SK-N-SH (cell line): Measurements from ENCODE around the gene MCCC2. TPM values are rescaled to one million over a fixed set of nuclear protein-coding genes. Genes with fewer than 3 reads are reported as not detected.

Experiments
- CTCF ChIA-PET: fragments of 300-600, 350-600 bp; formaldehyde crosslinking; extraction: SDS; loops from one replicate; lab custom pipeline; 2021; lab: Yijun Ruan, JAX
- POLR2A ChIA-PET: fragments of 350-600 bp; sonication (Branson Sonifier 250); formaldehyde crosslinking; extraction: SDS; loops from one replicate; lab custom pipeline; 2020; ENCODE audit warnings: antibody characterized with exemption, inconsistent platforms; lab: Yijun Ruan, JAX
- DNase-seq: peaks from one replicate; pipeline ENCODE4 v3.0.0; 2012
- H2AFZ ChIP-seq: fragments of 200-600 bp; sonication (generic); 2 replicates; pipeline ENCODE4 v1.8.1; 2016; ENCODE audit warnings: antibody characterized with exemption, mild to moderate bottlenecking, low read depth
- H3F3A ChIP-seq: fragments of 200-600 bp; sonication (generic); replicated peaks from 2 replicates; pipeline ENCODE3; 2016; ENCODE audit warnings: antibody characterized with exemption, mild to moderate bottlenecking; ENCODE audit not compliant: insufficient read depth
- H3K27ac ChIP-seq, 2 experiments: fragments of 200-500 bp in 1 of 2; fragments of 200-600 bp in 1 of 2; sonication (Bioruptor generic) in 1 of 2; sonication (generic), shearing (Covaris generic) in 1 of 2; 2 replicates each; pipeline versions ENCODE4 v1.5.1 to v1.6.1; 2014 to 2016; ENCODE audit warnings: low read depth in 2 of 2, inconsistent platforms in 1 of 2, low read length in 1 of 2, mild to moderate bottlenecking in 1 of 2, mixed read lengths in 1 of 2
- H3K27me3 ChIP-seq: fragments of 200-600 bp; sonication (generic), shearing (Covaris generic); 2 replicates; pipeline ENCODE4 v1.6.1; 2016; ENCODE audit warnings: mixed run types; ENCODE audit not compliant: insufficient read depth
- H3K36me3 ChIP-seq, 2 experiments: fragments of 200-500 bp in 1 of 2; fragments of 200-600 bp in 1 of 2; sonication (Bioruptor generic) in 1 of 2; sonication (generic) in 1 of 2; replicated peaks in 1 of 2; 2 replicates each; pipeline versions ENCODE3 to v1.5.1; 2014 to 2016; ENCODE audit warnings: low read length in 1 of 2, mild to moderate bottlenecking in 1 of 2; ENCODE audit not compliant: insufficient read depth in 2 of 2, control insufficient read depth in 1 of 2
- H3K4me1 ChIP-seq, 2 experiments: fragments of 200-500 bp in 1 of 2; fragments of 200-600 bp in 1 of 2; sonication (Bioruptor generic) in 1 of 2; sonication (generic), shearing (Covaris generic) in 1 of 2; 2 replicates each; pipeline versions ENCODE4 v1.5.1 to v1.6.1; 2014 to 2016; ENCODE audit warnings: low read depth in 1 of 2, low read length in 1 of 2, mixed run types in 1 of 2; ENCODE audit not compliant: insufficient read depth in 2 of 2, control insufficient read depth in 1 of 2
- H3K4me2 ChIP-seq: fragments of 200-600 bp; sonication (generic), shearing (Covaris generic); 2 replicates; pipeline ENCODE4 v1.6.1; 2017; ENCODE audit warnings: mixed run types
- H3K4me3 ChIP-seq, 2 experiments: fragments of 200-500 bp in 1 of 2; fragments of 200-600 bp in 1 of 2; sonication (Bioruptor generic) in 1 of 2; sonication (generic), shearing (Covaris generic) in 1 of 2; 2 replicates each; pipeline versions ENCODE4 v1.5.1 to v1.8.1; 2014 to 2016; ENCODE audit warnings: low read depth in 2 of 2, inconsistent platforms in 1 of 2, low read length in 1 of 2, mild to moderate bottlenecking in 1 of 2, mixed read lengths in 1 of 2, moderate library complexity in 1 of 2
- H3K79me2 ChIP-seq: fragments of 200-600 bp; sonication (generic); 2 replicates; pipeline ENCODE4 v1.8.1; 2017; ENCODE audit warnings: mild to moderate bottlenecking; ENCODE audit not compliant: insufficient read depth
- H3K9ac ChIP-seq: fragments of 200-600 bp; sonication (generic); 2 replicates; pipeline ENCODE4 v1.6.1; 2017; ENCODE audit warnings: mixed run types
- H3K9me2 ChIP-seq: fragments of 200-600 bp; sonication (generic); 2 replicates; pipeline ENCODE4 v1.6.1; 2017; ENCODE audit warnings: mixed run types
- H3K9me3 ChIP-seq: fragments of 200-600 bp; sonication (generic); 2 replicates; pipeline ENCODE4 v1.6.1; 2017; ENCODE audit warnings: mixed run types, mild to moderate bottlenecking, moderate library complexity
- H4K20me1 ChIP-seq: fragments of 200-600 bp; sonication (generic); 2 replicates; pipeline ENCODE4 v1.6.1; 2017; ENCODE audit warnings: mild to moderate bottlenecking, mixed run types; ENCODE audit not compliant: insufficient read depth
- CTCF ChIP-seq: fragments of 200-600 bp; sonication (generic); IDR thresholded peaks from 2 replicates; pipeline ENCODE4 v1.6.1; 2017; ENCODE audit warnings: antibody characterized with exemption, mild to moderate bottlenecking, moderate library complexity
- EP300 ChIP-seq, 2 experiments: IDR thresholded peaks; 2 replicates each; pipeline versions ENCODE4 v1.4.0 to v1.6.1; 2012; ENCODE audit warnings: borderline replicate concordance in 1 of 2, low read depth in 1 of 2, low read length in 1 of 2
- FOSL2 ChIP-seq: IDR thresholded peaks from 2 replicates; pipeline ENCODE4 v1.4.0; 2012; ENCODE audit warnings: low read depth, mild to moderate bottlenecking, moderate library complexity, borderline replicate concordance
- FOXM1 ChIP-seq: IDR thresholded peaks from 2 replicates; pipeline ENCODE4 v1.4.0; 2012; ENCODE audit warnings: low read depth, mild to moderate bottlenecking
- GABPA ChIP-seq: IDR thresholded peaks from 2 replicates; pipeline ENCODE4 v1.4.0; 2012; ENCODE audit warnings: low read depth, mild to moderate bottlenecking
- JUND ChIP-seq: IDR thresholded peaks from 2 replicates; pipeline ENCODE4 v1.4.0; 2012
- MEF2A ChIP-seq: IDR thresholded peaks from 2 replicates; pipeline ENCODE4 v1.4.0; 2012; ENCODE audit warnings: low read depth, borderline replicate concordance
- MXI1 ChIP-seq: IDR thresholded peaks from 2 replicates; pipeline ENCODE4 v1.6.1; 2012; ENCODE audit warnings: mild to moderate bottlenecking, low read depth, low read length, improper control_type of control experiment
- NFIC ChIP-seq: IDR thresholded peaks from 2 replicates; pipeline ENCODE4 v1.4.0; 2012; ENCODE audit warnings: borderline replicate concordance
- NRF1 ChIP-seq: IDR thresholded peaks from 2 replicates; pipeline ENCODE4 v1.6.1; 2012; ENCODE audit warnings: low read depth, mild to moderate bottlenecking, low read length
- SIN3A ChIP-seq: IDR thresholded peaks from 2 replicates; pipeline ENCODE4 v1.6.1; 2012; ENCODE audit warnings: low read depth, mild to moderate bottlenecking, low read length, moderate library complexity, borderline replicate concordance
- TAF1 ChIP-seq: IDR thresholded peaks from 2 replicates; pipeline ENCODE4 v1.6.1; 2012; ENCODE audit warnings: low read depth, mild to moderate bottlenecking, low read length, moderate library complexity, borderline replicate concordance
- TEAD4 ChIP-seq: IDR thresholded peaks from 2 replicates; pipeline ENCODE4 v1.4.0; 2012; ENCODE audit warnings: mild to moderate bottlenecking, borderline replicate concordance; ENCODE audit not compliant: insufficient read depth
- USF2 ChIP-seq: fragments of 150-350 bp; IDR thresholded peaks from 2 replicates; pipeline ENCODE4 v1.6.1; 2017; ENCODE audit warnings: antibody characterized with exemption, low read length, low read depth, borderline replicate concordance
- WGBS: methylation state at CpG from one replicate; pipeline ENCODE4 v1.1.6; 2017; ENCODE audit warnings: low lambda C conversion rate; 5-methylcytosine and 5-hydroxymethylcytosine counted together
- polyA plus RNA-seq, 3 experiments: library from polyadenylated mRNA; depleted of rRNA; stranded (reverse); fragments of >200 nt; gene quantifications; 2 replicates each; pipeline ENCODE4 v1.2.3, GENCODE V29; 2012
- TF ChIP-seq, protein P1 (sequence below): IDR thresholded peaks from 2 replicates; pipeline ENCODE4 v1.4.0; 2012; ENCODE audit warnings: low read depth, borderline replicate concordance
- TF ChIP-seq, protein P2 (sequence below): IDR thresholded peaks from 2 replicates; pipeline ENCODE4 v1.4.0; 2012; ENCODE audit warnings: low read depth, borderline replicate concordance

MCCC2 gene
- polyA plus RNA-seq, 1 of the 3 experiments (the other 2 are of a cell fraction) = 33.6 TPM

- no peaks in the 10 kb centered on the region for H3K9me2 ChIP-seq
- H3K79me2 ChIP-seq = no peaks in the 10 kb centered on the region
- no peak overlapping the region for H3K4me3 ChIP-seq
- no peaks in the 10 kb centered on the region for H3K9me3 ChIP-seq
- ChIA-PET CTCF (interaction anchor here (1.3 to 1.5 kb wide), 4 partner anchors 8 to 58 kb away, joined by 3 to 5 read pairs (median 4); no protein-coding TSS in a partner anchor), POLR2A (no interaction called here)
- H2AFZ ChIP-seq = no peak overlapping the region
- H3K4me2 ChIP-seq = no peak overlapping the region
- H3F3A ChIP-seq = no peaks in the 10 kb centered on the region
- no peak overlapping the region for H3K9ac ChIP-seq
- no peak overlapping the region for H3K27ac ChIP-seq
- TF ChIP-seq NFIC (no peak), TEAD4 (no peak), FOSL2 (no peak), EP300 (IDR thresholded peaks at IDR 0.05; ENCODE audit: borderline replicate concordance in 1 of 2, low read depth in 1 of 2, low read length in 1 of 2) (no peak), GABPA (no peak), USF2 (no peak)
- TF ChIP-seq, protein P1, sequence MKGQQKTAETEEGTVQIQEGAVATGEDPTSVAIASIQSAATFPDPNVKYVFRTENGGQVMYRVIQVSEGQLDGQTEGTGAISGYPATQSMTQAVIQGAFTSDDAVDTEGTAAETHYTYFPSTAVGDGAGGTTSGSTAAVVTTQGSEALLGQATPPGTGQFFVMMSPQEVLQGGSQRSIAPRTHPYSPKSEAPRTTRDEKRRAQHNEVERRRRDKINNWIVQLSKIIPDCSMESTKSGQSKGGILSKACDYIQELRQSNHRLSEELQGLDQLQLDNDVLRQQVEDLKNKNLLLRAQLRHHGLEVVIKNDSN = no peak
- no peaks in the 10 kb centered on the region for H4K20me1 ChIP-seq
- H3K36me3 ChIP-seq = no peaks in the 10 kb centered on the region
- H3K4me1 ChIP-seq = peaks cover 0 to 8% of the 10 kb centered on the region in 2 experiments; a peak in 2 of 4 replicates
- no peaks in the 10 kb centered on the region; the same call in 1 of the 2 replicates for H3K27me3 ChIP-seq
- no peak for DNase-seq
- WGBS = 50% methylated on average over 2 of the region's 2 CpGs
Observed at GRCh38 chr5:71699233-71699632, 112.1 kb downstream of the MCCC2 start.

DNA sequence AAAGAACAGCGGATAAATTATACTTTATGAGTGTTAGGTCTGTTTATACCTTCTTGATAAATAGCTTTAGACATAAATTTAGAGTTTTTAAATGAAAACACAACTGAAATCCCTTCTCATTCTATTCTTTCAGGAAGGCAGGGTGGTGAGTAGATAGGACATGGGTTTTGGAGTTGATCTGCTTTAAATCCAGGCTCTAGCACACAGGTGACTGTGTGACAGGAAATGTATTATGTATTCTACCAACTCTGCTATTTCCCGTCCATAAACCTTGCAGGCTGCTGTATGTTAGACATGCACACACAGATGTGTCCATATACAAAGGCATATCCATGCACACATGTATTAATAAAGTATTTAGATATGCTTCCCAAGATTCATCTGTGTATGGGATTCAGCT is 112.6 kb downstream of the MCCC2 start:
- H3F3A ChIP-seq = no peaks in the 10 kb centered on the region
- H3K27me3 ChIP-seq = no peaks in the 10 kb centered on the region; the same call in 1 of the 2 replicates
- H3K36me3 ChIP-seq = no peaks in the 10 kb centered on the region
- H3K4me1 ChIP-seq = peaks cover 0 to 13% of the 10 kb centered on the region in 2 experiments; a peak in 2 of 4 replicates
- no peak for DNase-seq
- POLR2A ChIA-PET = no interaction called here
- H3K9me2 ChIP-seq = no peaks in the 10 kb centered on the region
- no peak overlapping the region for H3K4me3 ChIP-seq
- 75% methylated on average over 2 of the region's 2 CpGs for WGBS
- H3K79me2 ChIP-seq = no peaks in the 10 kb centered on the region
- H4K20me1 ChIP-seq = no peaks in the 10 kb centered on the region
- TF ChIP-seq FOXM1 (no peak), MEF2A (no peak)
- H3K27ac ChIP-seq = no peak overlapping the region
- no peak overlapping the region for H3K4me2 ChIP-seq
- H2AFZ ChIP-seq = no peak overlapping the region
- no peaks in the 10 kb centered on the region for H3K9me3 ChIP-seq
- CTCF ChIA-PET = interaction anchor here (1.3 to 1.5 kb wide), 3 partner anchors 14 to 58 kb away, joined by 3 to 5 read pairs (median 4); no protein-coding TSS in a partner anchor
- H3K9ac ChIP-seq = no peak overlapping the region

DNA sequence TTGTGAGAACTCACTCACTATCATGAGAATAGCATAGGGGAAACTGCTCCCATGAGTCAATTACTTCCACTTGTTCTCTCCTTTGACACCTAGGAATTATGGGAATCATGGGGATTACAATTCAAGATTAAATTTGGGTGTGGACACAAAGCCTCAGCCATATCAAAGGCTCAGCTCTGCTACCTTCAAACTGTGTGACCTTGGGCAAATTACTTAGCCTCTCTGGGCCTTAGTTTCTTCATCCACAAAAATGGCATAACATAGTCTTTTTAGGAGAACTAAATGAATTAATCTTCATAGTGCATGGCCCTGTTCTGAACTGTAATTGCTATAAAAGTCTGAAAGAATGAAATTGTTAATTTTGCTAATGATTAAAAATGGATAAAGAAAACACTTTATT is 113.7 kb downstream of the MCCC2 start:
- Histone ChIP-seq H2AFZ (no peak overlapping the region), H3K79me2 (no peaks in the 10 kb centered on the region), H3K9me3 (no peaks in the 10 kb centered on the region), H3F3A (no peaks in the 10 kb centered on the region), H3K4me2 (no peak overlapping the region), H3K36me3 (no peaks in the 10 kb centered on the region), H3K27ac (no peak overlapping the region), H4K20me1 (no peaks in the 10 kb centered on the region), H3K9me2 (no peaks in the 10 kb centered on the region), H3K9ac (no peak overlapping the region), H3K4me3 (no peak overlapping the region), H3K27me3 (no peaks in the 10 kb centered on the region; the same call in 1 of the 2 replicates), H3K4me1 (peaks cover 0 to 11% of the 10 kb centered on the region in 2 experiments; a peak in 2 of 4 replicates)
- ChIA-PET CTCF (no interaction called here), POLR2A (no interaction called here)
- DNase-seq = no peak
- TF ChIP-seq TAF1 = no peak
- no peak for TF ChIP-seq SIN3A
- no peak for TF ChIP-seq MXI1
- no peak for TF ChIP-seq NRF1
- no peak for TF ChIP-seq FOXM1
- no peak for TF ChIP-seq FOSL2
- no peak for TF ChIP-seq JUND
- TF ChIP-seq TEAD4 = no peak
- TF ChIP-seq, protein P2, sequence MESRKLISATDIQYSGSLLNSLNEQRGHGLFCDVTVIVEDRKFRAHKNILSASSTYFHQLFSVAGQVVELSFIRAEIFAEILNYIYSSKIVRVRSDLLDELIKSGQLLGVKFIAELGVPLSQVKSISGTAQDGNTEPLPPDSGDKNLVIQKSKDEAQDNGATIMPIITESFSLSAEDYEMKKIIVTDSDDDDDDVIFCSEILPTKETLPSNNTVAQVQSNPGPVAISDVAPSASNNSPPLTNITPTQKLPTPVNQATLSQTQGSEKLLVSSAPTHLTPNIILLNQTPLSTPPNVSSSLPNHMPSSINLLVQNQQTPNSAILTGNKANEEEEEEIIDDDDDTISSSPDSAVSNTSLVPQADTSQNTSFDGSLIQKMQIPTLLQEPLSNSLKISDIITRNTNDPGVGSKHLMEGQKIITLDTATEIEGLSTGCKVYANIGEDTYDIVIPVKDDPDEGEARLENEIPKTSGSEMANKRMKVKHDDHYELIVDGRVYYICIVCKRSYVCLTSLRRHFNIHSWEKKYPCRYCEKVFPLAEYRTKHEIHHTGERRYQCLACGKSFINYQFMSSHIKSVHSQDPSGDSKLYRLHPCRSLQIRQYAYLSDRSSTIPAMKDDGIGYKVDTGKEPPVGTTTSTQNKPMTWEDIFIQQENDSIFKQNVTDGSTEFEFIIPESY = no peak
- TF ChIP-seq CTCF = no peak
